CD14-positive monocyte (primary cell): ENCODE results near the gene PSG4. TPM values are rescaled to one million over a fixed set of nuclear protein-coding genes. Genes with fewer than 3 reads are reported as not detected.

Source experiments
- DNase-seq, 3 donors: peaks; one replicate each; pipeline ENCODE4 v3.0.0-alpha.2; 2011 to 2022
- H2AFZ ChIP-seq: 2 replicates; pipeline ENCODE4 v1.6.0; 2012; ENCODE audit warnings: mild to moderate bottlenecking, low read depth, low read length, inconsistent platforms; ENCODE audit not compliant: insufficient read depth, poor library complexity, severe bottlenecking
- H3K27ac ChIP-seq, 2 donors: 1 replicate in 1 of 2; 2 replicates in 1 of 2; pipeline ENCODE4 v1.5.1; 2012 to 2013; ENCODE audit warnings: low read length in 2 of 2, control low read depth in 1 of 2, inconsistent platforms in 1 of 2, low read depth in 1 of 2, mild to moderate bottlenecking in 1 of 2
- H3K27me3 ChIP-seq, 2 donors: one replicate each; pipeline versions ENCODE4 v1.6.0 to v1.6.1; 2011 to 2013; ENCODE audit warnings: low read length in 2 of 2; ENCODE audit not compliant: control insufficient read depth in 2 of 2, insufficient read depth in 2 of 2
- H3K36me3 ChIP-seq, 2 donors: replicated peaks in 1 of 2; 1 replicate in 1 of 2; 2 replicates in 1 of 2; pipeline versions ENCODE4 v1.5.1 to v1.6.1; 2012 to 2013; ENCODE audit warnings: low read length in 2 of 2, control low read depth in 1 of 2, inconsistent platforms in 1 of 2, mild to moderate bottlenecking in 1 of 2; ENCODE audit not compliant: insufficient read depth in 2 of 2, control insufficient read depth in 1 of 2
- H3K4me1 ChIP-seq, 2 donors: 1 replicate in 1 of 2; 2 replicates in 1 of 2; pipeline versions ENCODE4 v1.5.1 to v1.6.1; 2012 to 2013; ENCODE audit warnings: low read length in 2 of 2, control low read depth in 1 of 2, inconsistent platforms in 1 of 2, mild to moderate bottlenecking in 1 of 2, moderate library complexity in 1 of 2; ENCODE audit not compliant: insufficient read depth in 2 of 2, control insufficient read depth in 1 of 2
- H3K4me2 ChIP-seq: replicated peaks from 2 replicates; pipeline ENCODE3; 2012; ENCODE audit warnings: low read length, moderate library complexity, mild to moderate bottlenecking; ENCODE audit not compliant: poor library complexity, severe bottlenecking; ENCODE audit errors: extremely low read depth
- H3K4me3 ChIP-seq, 3 experiments: fragments of 200-600 bp in 1 of 3; sonication (generic) in 1 of 3; replicated peaks in 1 of 3; 1 replicate in 2 of 3; 2 replicates in 1 of 3; pipeline ENCODE4 v1.5.1; 2011 to 2013; ENCODE audit warnings: low read length in 3 of 3, mild to moderate bottlenecking in 3 of 3, control low read depth in 2 of 3, low read depth in 2 of 3, inconsistent platforms in 1 of 3, moderate library complexity in 1 of 3
- H3K79me2 ChIP-seq: 2 replicates; pipeline ENCODE4 v1.6.0; 2012; ENCODE audit warnings: mild to moderate bottlenecking, control low read depth, inconsistent platforms, low read length, moderate library complexity; ENCODE audit not compliant: insufficient read depth
- H3K9ac ChIP-seq: 2 replicates; pipeline ENCODE4 v1.6.0; 2017; ENCODE audit warnings: low read length, mild to moderate bottlenecking; ENCODE audit not compliant: insufficient read depth, poor library complexity, severe bottlenecking
- H3K9me3 ChIP-seq, 2 donors: replicated peaks in 1 of 2; 1 replicate in 1 of 2; 2 replicates in 1 of 2; pipeline versions ENCODE4 v1.5.1 to v1.6.1; 2012 to 2013; ENCODE audit warnings: low read length in 2 of 2, control low read depth in 1 of 2; ENCODE audit not compliant: control insufficient read depth in 1 of 2, insufficient read depth in 1 of 2
- H4K20me1 ChIP-seq: 2 replicates; pipeline ENCODE4 v1.6.0; 2012; ENCODE audit warnings: mild to moderate bottlenecking, low read length, control low read depth, moderate library complexity; ENCODE audit not compliant: insufficient read depth
- H3K27ac Mint-ChIP-seq, 7 donors: one replicate each; pipeline ENCODE4 v1.8.0; 2020; ENCODE audit warnings: mild to moderate bottlenecking in 7 of 7, mixed read lengths in 7 of 7, moderate library complexity in 6 of 7, inconsistent platforms in 2 of 7
- H3K27me3 Mint-ChIP-seq, 3 donors: one replicate each; pipeline ENCODE4 v1.8.0; 2021 to 2022; ENCODE audit warnings: low read depth in 3 of 3, mild to moderate bottlenecking in 3 of 3, mixed read lengths in 3 of 3, moderate library complexity in 3 of 3, inconsistent platforms in 1 of 3
- H3K36me3 Mint-ChIP-seq, 2 donors: one replicate each; pipeline ENCODE4 v1.8.0; 2020; ENCODE audit warnings: mixed read lengths in 2 of 2, inconsistent platforms in 1 of 2, mild to moderate bottlenecking in 1 of 2
- H3K4me1 Mint-ChIP-seq: one replicate; pipeline ENCODE4 v1.8.0; 2020; ENCODE audit warnings: mild to moderate bottlenecking, mixed read lengths
- H3K4me3 Mint-ChIP-seq, 2 donors: one replicate each; pipeline ENCODE4 v1.8.0; 2020; ENCODE audit warnings: mild to moderate bottlenecking in 2 of 2, mixed read lengths in 2 of 2, moderate library complexity in 1 of 2
- H3K9me3 Mint-ChIP-seq, 7 donors: one replicate each; pipeline ENCODE4 v1.8.0; 2020 to 2022; ENCODE audit warnings: mixed read lengths in 7 of 7, mild to moderate bottlenecking in 6 of 7, moderate library complexity in 6 of 7, inconsistent platforms in 2 of 7
- WGBS: methylation state at CpG from one replicate; pipeline ENCODE4 v1.1.5; 2013; ENCODE audit warnings: missing lambda C conversion rate; ENCODE audit not compliant: insufficient coverage; 5-methylcytosine and 5-hydroxymethylcytosine counted together
- intact Hi-C, 2 donors: fragments of 100-400 bp; cut with micrococcal nuclease; formaldehyde crosslinking; loops; one replicate each; pipeline versions ENCODE4 v1.15.0 to v1.15.1; 2023
- polyA plus RNA-seq, 3 donors: library from polyadenylated mRNA; depleted of rRNA in 1 of 3; unstranded in 2 of 3; stranded (reverse) in 1 of 3; fragments of 300-500 nt in 2 of 3; fragments of >200 nt in 1 of 3; fragmentation: Illumina TruSeq in 2 of 3; gene quantifications; 1 replicate in 2 of 3; 2 replicates in 1 of 3; pipeline ENCODE4 v1.2.3, GENCODE V29; 2012 to 2021
- TF ChIP-seq, protein P1 (sequence below): fragments of 200-600 bp; IDR thresholded peaks from one replicate; pipeline ENCODE4 v1.8.0; 2022; ENCODE audit warnings: antibody characterized with exemption, mild to moderate bottlenecking

PSG4 gene
- polyA plus RNA-seq, 3 donors = not detected

- Mint-ChIP-seq H3K36me3 (no peaks in the 10 kb centered on the region), H3K27me3 (no peaks in the 10 kb centered on the region), H3K9me3 (peaks cover 0 to 22% (median 6%) of the 10 kb centered on the region in 7 donors), H3K27ac (no peak overlapping the region), H3K4me1 (no peaks in the 10 kb centered on the region), H3K4me3 (no peak overlapping the region)
- H3K27ac ChIP-seq = no peak overlapping the region
- no CpG with 5 or more reads among the region's 1 CpG for WGBS
- no peaks in the 10 kb centered on the region for H3K9me3 ChIP-seq
- no peak overlapping the region for H3K9ac ChIP-seq
- H3K36me3 ChIP-seq = no peaks in the 10 kb centered on the region
- H2AFZ ChIP-seq = no peak overlapping the region
- no peaks in the 10 kb centered on the region for H3K27me3 ChIP-seq
- TF ChIP-seq, protein P1, sequence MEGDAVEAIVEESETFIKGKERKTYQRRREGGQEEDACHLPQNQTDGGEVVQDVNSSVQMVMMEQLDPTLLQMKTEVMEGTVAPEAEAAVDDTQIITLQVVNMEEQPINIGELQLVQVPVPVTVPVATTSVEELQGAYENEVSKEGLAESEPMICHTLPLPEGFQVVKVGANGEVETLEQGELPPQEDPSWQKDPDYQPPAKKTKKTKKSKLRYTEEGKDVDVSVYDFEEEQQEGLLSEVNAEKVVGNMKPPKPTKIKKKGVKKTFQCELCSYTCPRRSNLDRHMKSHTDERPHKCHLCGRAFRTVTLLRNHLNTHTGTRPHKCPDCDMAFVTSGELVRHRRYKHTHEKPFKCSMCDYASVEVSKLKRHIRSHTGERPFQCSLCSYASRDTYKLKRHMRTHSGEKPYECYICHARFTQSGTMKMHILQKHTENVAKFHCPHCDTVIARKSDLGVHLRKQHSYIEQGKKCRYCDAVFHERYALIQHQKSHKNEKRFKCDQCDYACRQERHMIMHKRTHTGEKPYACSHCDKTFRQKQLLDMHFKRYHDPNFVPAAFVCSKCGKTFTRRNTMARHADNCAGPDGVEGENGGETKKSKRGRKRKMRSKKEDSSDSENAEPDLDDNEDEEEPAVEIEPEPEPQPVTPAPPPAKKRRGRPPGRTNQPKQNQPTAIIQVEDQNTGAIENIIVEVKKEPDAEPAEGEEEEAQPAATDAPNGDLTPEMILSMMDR = no peak
- H3K4me1 ChIP-seq = no peaks in the 10 kb centered on the region
- no peak overlapping the region for H3K4me3 ChIP-seq
- no peaks in the 10 kb centered on the region for H4K20me1 ChIP-seq
- no peak for DNase-seq
- H3K79me2 ChIP-seq = no peaks in the 10 kb centered on the region
- intact Hi-C loops = no loop called here
- H3K4me2 ChIP-seq = no peak overlapping the region
Observed at GRCh38 chr19:43148233-43148632, 57.2 kb downstream of the PSG4 start.

Other genes with a start within 250 kb of the PSG4 start
- not detected for gene PSG11, start 179.2 kb downstream of the PSG4 start, polyA plus RNA-seq
- not detected for gene PSG2, start 122.9 kb downstream of the PSG4 start, polyA plus RNA-seq
- gene PSG5, start 19.1 kb downstream of the PSG4 start, polyA plus RNA-seq = not detected
- gene PSG9, start 63.9 kb upstream of the PSG4 start, polyA plus RNA-seq = not detected
- not detected for gene CD177, start 148.0 kb upstream of the PSG4 start, polyA plus RNA-seq
- under 1 TPM in 1 of 3 donors, not detected in 2; 0.16 TPM for gene TEX101, start 209.3 kb upstream of the PSG4 start, polyA plus RNA-seq